GM12865 (cell line): ENCODE data around the gene ARL5C.
A peak's percentile ranks its signal among the peaks of the same experiment; 100 is the strongest.

Experiments
- DNase-seq: peaks from one replicate; pipeline ENCODE4 v3.0.0; 2010; ENCODE audit warnings: low read depth
- H3K4me3 ChIP-seq: 2 replicates; pipeline ENCODE4 v1.5.1; 2011; ENCODE audit warnings: mild to moderate bottlenecking, low read depth, low read length, control low read depth
- TF ChIP-seq, protein P1 (sequence below): IDR thresholded peaks from 2 replicates; pipeline ENCODE4 v1.5.1; 2011; ENCODE audit warnings: low read length, control low read depth, low read depth, inconsistent platforms; ENCODE audit not compliant: insufficient read depth; ENCODE audit errors: missing control alignments

ARL5C gene

DNA sequence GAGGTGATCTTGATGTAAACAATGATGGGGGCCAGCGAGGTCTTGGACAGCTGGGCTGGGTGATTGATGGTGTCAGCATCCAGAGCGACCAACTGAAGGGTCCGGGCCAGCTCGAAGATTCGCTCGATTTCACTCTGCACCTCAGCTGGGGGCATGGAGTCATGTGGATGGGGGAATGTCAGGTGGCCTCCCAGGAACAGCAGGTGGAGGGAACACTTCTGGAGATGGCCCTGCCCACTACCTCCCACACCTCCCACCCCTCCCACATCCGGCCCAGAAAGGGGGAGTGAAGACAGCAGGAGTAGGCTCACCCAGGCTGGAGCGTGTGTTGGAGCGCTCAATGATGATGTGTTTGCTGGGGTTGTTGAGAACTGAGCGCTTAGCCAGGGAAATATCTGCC, 17.8 kb upstream of the ARL5C start:
- no peak for DNase-seq
- TF ChIP-seq, protein P1, sequence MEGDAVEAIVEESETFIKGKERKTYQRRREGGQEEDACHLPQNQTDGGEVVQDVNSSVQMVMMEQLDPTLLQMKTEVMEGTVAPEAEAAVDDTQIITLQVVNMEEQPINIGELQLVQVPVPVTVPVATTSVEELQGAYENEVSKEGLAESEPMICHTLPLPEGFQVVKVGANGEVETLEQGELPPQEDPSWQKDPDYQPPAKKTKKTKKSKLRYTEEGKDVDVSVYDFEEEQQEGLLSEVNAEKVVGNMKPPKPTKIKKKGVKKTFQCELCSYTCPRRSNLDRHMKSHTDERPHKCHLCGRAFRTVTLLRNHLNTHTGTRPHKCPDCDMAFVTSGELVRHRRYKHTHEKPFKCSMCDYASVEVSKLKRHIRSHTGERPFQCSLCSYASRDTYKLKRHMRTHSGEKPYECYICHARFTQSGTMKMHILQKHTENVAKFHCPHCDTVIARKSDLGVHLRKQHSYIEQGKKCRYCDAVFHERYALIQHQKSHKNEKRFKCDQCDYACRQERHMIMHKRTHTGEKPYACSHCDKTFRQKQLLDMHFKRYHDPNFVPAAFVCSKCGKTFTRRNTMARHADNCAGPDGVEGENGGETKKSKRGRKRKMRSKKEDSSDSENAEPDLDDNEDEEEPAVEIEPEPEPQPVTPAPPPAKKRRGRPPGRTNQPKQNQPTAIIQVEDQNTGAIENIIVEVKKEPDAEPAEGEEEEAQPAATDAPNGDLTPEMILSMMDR: no peak
- no peak overlapping the region for H3K4me3 ChIP-seq

DNA sequence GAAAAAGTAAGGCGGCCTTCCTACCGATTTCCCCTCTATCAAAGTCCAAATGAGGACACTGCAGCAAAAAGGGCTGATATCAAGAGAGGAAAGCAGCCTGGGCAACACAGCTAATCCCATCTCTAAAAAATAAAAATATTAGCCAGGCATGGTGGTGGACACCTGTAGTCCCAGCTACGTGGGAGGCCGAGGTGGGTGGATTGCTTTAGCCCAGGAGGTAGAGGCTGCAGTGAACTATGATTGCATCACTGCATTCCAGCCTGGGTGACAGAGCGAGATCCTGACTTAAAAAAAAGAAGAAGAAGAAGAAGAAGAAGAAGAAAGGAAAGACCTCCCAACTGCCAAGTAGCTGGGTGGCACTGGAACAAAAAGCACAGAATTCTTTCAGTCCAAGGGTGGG, 17.1 kb upstream of the ARL5C start:
- H3K4me3 ChIP-seq: no peak overlapping the region
- TF ChIP-seq, protein P1: no peak
- no peak for DNase-seq

DNA sequence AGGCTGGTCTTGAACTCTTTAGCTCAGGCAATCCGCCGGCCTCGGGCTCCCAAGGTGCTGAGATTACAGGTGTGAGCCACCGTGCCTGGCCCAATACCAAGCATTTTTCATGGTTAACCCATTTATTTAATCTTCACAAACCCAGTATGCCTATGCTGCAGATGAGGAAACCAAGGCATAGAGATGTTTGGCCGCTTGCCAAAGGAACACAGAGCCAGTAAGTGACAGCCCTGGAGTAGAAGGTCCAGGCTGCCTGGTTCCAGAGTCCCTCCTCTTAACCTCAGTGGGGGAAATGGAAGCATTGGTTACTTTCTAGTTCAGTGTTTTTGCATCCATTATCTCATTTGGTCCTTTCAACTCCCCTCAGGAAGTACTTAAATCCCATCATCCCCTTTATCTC, 15.3 kb upstream of the ARL5C start:
- no peak for DNase-seq
- TF ChIP-seq, protein P1: no peak
- no peak overlapping the region for H3K4me3 ChIP-seq

DNA sequence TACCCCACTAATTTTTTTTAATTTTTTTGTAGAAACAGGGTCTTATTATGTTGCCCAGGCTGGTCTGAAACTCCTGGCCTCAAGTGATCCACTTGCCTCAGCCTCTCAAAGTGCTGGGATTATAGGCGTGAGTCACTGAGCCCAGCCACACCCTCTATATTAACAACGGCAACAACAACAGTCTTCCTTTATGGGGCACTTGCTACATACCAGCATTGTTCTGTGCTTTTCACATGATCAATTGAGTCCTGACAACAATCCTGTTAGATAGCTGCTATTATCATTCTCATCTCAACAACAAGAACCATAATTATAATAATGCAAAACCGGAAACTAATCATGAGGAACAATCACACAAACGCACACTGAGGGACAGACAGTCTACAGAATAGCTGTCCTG, 12.6 kb upstream of the ARL5C start:
- TF ChIP-seq, protein P1: no peak
- no peak overlapping the region for H3K4me3 ChIP-seq
- no peak for DNase-seq

DNA sequence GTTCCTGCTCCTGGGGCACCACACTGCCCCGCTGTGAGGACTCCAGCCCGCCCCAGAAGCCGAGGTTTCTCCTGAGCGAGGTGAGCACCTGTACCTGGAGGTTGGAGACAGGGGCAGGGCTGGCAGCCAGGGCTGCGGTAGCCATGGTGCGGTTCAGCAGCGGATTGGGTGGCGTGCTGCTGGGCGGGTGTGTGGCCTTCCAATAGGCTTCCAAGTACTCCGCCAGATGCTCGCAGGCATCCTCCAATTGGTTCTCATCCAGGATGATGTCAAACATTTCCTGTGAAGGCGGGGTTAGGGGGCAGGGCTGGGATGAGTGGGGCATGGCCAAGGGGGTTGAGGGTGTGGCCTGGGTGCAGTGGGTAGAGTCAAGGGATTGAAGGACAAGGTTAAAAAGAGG, 11.3 kb upstream of the ARL5C start:
- DNase-seq: no peak
- no peak overlapping the region for H3K4me3 ChIP-seq
- TF ChIP-seq, protein P1: no peak

DNA sequence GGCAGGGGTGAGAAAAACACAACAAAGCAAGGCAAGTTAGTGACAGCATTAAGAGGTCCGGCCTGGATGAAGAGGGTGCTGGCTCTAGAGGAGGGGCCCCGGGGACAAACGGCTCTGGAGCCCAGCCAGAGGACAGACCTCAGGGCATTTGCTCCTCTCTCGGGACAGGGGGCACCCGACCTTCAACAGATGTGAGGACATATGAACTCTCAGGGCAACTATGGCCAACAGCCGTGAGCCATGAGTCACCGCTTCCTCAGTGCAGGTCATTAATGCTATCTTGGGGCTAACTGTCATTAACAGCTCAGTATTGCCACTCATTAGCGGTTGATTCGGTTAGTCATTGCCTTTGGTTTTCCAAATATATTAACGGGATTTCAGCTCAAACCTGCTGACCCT, 9.7 kb upstream of the ARL5C start:
- TF ChIP-seq, protein P1: no peak
- H3K4me3 ChIP-seq: no peak overlapping the region
- DNase-seq: no peak

DNA sequence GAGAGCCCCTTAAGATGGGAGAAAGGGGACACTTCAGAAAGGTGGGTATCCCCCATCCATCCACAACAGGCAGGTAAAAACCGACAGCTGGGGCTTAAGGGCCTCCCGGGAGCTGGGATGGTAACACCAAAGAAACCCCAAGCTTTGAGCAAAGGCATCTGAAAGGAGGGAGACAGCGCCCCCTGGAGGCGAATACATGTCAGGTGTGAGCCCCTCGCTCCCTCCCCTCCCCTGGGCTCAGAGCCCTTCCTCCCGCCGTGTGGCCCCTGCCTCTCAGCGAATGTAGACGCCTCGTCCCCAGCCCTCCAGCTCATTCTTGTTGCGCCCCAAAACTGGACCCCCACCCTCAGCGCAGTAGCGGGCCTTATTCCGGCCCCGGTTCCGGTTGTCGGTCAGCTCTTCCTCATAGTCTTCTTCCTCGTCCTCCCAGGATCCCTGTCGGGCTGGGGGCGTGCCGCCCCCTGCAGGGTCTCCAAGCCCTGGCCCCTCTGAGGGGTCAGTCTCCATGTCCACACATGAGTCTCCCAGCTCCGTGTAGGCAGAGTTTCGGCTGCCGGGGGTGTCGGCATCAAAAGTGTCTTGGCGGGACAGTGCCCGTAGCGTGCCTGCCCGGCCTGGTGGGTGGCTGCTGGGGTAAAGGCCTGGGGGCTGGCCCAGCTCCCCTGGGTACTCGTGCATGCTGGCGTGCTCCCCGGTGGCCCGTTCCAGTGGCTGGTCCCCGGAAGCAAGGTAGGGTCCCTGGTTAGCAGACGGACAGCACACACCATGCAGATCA, 9.1 kb upstream of the ARL5C start:
- peak; percentile 81 for DNase-seq
- H3K4me3 ChIP-seq: no peak overlapping the region
- TF ChIP-seq, protein P1: peak; percentile 90
